HT-29 (cell line): ENCODE results near the gene CCHCR1. TPM values are rescaled to one million over a fixed set of nuclear protein-coding genes. Genes with fewer than 3 reads are reported as not detected.

ENCODE experiments used
- DNase-seq: peaks from one replicate; pipeline ENCODE4 v3.0.0-alpha.2; 2015; ENCODE audit warnings: low spot score
- small RNA-seq: library from RNA; depleted of rRNA; stranded (forward); fragments of <200 nt; gene quantifications from one replicate; pipeline ENCODE3, GENCODE V24; 2014
- total RNA-seq: library from RNA; depleted of rRNA; stranded (reverse); fragments of >200 nt; shearing (Covaris generic); gene quantifications from 2 replicates; pipeline ENCODE4 v1.2.3, GENCODE V29; 2014; rRNA removed

Gene CCHCR1
- total RNA-seq, 1 experiment from 2014 or later = 38.0 TPM

DNA sequence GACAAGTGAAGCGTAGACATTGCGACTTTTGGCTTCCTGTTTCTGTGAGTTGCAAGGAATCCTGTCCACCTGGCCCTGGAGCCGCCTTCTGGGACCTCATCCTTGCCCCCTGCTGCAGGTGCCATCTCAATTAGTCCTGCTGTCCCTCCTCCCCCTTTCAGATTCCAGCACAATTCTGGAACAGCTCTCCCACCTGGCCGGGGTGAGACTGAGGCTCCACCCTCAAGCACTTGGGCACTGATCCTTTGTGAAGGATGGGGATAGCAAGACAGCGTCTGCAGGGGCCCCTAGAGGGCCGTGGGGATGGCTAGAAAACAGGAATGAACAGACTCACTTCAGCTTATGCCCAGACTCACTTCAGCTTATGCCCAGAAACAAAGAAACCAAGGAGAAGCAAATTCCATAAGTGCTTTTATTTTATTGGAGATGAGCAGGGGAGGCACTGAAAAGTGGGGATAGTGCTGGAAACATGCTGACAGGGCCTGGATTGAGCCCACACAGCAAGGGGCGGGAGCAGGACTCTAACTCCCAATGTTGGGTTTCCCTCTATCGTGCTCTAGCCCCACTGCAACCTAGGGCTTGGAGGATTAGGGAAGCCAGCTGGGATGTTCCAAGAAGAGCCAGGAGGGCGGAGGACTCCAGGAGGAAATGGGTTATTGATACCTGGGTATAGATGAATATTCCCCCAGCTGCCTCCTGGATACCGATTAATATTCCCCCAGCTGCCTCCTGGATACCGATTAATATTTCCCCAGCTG lies 46.6 kb downstream of the CCHCR1 start:
- no peak for DNase-seq

DNA sequence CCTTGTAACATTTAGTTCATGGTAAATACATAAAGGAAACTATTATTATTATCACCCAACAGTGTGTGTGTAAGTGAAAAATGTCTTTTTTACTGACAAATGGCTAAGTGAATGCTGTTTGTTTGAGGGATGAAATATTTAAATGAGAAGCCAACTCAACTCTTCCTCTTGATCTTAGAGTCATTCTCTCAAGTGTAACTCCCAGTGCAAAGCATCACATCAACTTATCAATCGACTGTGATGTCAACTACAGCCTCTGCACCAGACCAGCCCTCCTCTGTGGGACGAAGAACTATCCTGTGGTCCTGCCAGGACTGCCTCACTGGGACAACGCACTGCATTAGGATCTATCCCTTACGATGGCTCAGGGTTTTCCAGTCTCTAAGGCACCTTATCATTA lies 50.5 kb downstream of the CCHCR1 start:
- no peak for DNase-seq

DNA sequence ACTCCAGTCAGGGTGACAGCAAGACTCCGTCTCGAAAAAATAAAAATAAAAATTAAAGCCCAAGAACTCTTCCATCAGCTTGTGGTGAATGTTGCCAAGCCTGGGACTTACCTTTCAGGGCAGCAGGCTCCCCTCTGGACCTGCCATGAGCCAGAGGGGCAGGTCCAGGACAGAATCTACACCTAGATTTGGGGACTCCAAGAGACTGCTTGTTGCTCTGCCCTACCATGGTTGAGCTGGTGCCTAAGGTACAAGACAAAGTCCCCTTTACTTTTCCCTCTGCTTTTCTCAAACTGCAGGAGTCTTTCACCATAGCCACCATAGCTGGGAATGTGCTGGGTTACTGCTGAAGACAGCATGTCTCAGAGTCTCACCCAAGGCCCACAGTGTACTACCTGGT lies 54.5 kb downstream of the CCHCR1 start:
- DNase-seq = no peak

DNA sequence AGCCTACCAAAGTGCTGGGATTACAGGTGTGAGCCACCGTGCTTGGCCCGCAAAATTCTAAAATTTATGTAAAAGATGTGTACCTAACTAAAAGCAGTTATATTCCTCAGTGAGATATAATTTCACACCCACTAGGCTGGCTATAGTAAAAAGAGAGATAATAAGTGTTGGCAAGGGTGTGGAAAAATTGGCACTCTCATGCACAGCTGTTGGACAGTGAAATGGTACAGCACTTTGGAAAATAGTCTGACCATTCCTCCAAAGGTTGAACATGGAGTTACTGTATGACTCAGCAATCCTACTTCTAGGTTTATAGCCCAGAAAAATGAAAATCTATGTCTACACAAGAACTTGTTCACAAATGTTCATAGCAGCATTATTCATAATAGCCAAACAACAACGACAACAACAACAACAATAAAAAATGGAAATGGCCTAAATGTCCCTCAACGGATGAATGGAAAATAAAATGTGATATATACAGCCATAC lies 59.1 kb downstream of the CCHCR1 start:
- no peak for DNase-seq

DNA sequence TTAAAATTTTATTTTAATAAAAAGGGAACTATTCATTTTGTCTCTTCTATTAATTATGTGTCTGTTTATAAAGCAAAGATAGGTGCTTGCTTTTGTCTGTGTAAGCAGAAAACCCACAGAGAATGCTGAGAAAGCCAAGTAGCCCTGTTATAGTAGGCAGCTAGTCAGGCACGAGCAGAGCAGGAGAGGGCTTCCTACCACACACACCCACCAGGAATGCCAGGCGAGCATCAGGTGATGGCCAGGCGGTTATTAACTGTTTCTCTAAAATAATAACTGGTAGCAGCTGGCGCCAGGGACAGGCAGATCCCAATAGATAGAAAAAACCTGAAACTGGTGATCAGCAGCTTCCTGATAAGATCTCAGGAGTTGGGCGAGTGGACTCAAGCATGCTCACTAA lies 60.9 kb downstream of the CCHCR1 start:
- DNase-seq = no peak

DNA sequence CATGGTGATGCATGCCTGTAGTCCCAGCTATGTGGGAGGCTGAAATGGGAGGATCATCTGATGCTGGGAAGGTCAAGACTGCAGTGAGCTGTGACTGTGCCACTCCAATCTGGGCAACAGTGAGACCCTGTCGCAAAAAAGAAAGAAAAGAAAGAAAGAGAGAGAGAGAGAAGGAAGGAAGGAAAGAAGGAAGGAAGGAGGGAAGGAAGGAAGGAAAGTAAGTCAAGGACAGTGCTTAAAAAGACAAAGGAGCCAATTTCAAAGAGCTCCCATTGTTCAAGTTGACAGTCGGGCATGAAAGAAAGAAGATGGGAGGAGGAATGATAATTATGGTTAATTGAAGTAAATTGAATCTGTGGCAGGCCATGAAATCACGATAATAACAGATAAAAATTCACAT lies 61.4 kb downstream of the CCHCR1 start:
- DNase-seq = no peak

DNA sequence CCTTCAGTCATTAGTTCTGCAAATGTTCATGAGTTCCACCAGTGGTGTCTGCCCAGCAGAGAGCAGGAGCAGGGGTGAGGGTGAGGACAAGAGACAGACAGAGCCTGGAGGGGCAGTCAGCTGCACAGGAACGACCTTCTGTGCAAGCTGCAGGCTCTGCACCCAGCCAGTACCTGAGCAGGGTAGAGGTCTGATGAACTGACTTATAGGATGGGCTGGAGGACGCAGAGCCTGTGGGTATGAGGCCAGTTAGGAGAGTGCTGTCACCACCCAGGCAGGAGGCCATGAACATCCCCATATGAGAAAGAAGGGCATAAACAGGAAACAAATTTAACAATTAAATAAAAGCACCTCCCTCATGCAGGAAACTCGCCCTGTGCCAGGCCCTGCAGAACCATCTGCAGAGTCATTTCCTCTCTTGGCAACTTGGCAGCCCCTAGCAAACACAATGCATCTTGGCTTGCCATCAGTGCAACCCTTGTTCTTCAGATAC lies 63.2 kb downstream of the CCHCR1 start:
- no peak for DNase-seq

DNA sequence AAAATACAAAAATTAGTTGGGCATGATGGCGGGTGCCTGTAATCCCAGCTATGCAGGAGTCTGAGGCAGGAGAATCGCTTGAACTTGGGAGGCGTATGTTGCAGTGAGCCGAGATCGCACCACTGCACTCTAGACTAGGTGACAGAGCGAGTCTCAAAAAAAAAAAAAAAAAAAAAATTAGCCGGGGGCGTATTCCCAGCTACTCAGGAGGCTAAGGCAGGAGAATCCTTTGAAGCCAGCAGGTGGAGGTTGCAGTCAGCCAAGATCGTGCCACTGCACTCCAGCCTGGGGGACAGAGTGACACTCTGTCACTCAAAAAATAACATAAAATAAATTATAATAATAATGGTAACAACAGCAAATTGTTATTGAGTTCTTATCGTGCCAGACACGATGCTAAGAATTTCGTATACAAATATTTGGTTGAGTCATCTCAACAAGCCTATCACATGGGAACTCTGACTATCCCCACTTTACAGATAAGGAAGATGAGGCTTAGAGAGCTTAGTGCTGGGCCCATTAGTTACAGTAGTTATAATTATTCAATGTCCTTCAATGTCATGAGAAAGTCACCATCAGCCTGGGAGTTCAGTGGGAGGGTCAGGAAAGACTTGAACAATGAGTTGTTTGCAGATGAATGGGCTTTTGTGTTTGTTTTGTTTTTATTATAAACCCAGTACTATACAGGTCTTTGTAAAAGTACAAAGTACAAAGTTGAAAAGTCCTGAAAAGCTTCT lies 64.7 kb downstream of the CCHCR1 start:
- DNase-seq = no peak

Small RNAs within 50 kb of the gene (small RNA-seq; reads per million reads assigned to genes)
- gene POLR2LP1 = not detected

Other genes with a start within 250 kb of the CCHCR1 start
- 18.9 and 20.2 TPM in 2 replicates for gene GTF2H4, start 249.6 kb downstream of the CCHCR1 start, total RNA-seq
- 23.2 and 24.4 TPM in 2 replicates for gene VARS2, start 243.6 kb downstream of the CCHCR1 start, total RNA-seq
- 4.7 and 8.0 TPM in 2 replicates for gene SFTA2, start 225.6 kb downstream of the CCHCR1 start, total RNA-seq
- 0.08 and 0.15 TPM in 2 replicates for gene MUCL3, start 216.8 kb downstream of the CCHCR1 start, total RNA-seq
- gene MUC21, start 174.1 kb downstream of the CCHCR1 start, total RNA-seq = not detected in 2 replicates
- gene MUC22, start 147.3 kb downstream of the CCHCR1 start, total RNA-seq = not detected in 2 replicates
- 0.13 and 0.33 TPM in 2 replicates for gene C6orf15, start 45.2 kb downstream of the CCHCR1 start, total RNA-seq
- 1.1 and 1.2 TPM in 2 replicates for gene PSORS1C1, start 43.0 kb downstream of the CCHCR1 start, total RNA-seq
- gene CDSN, start 37.4 kb downstream of the CCHCR1 start, total RNA-seq = 0.08 TPM in 1 of 2 replicates, not detected in the other
- gene PSORS1C2, start 18.7 kb downstream of the CCHCR1 start, total RNA-seq = not detected in 2 replicates
- 71.7 and 80.8 TPM in 2 replicates for gene TCF19, start 787 bp upstream of the CCHCR1 start, total RNA-seq
- gene POU5F1, start 12.9 kb upstream of the CCHCR1 start, total RNA-seq = 1.7 and 2.6 TPM in 2 replicates
- 110 and 133 TPM in 2 replicates for gene HLA-C, start 114.3 kb upstream of the CCHCR1 start, total RNA-seq
- gene HLA-B, start 199.4 kb upstream of the CCHCR1 start, total RNA-seq = 15.3 and 19.8 TPM in 2 replicates
- gene MICA, start 245.8 kb upstream of the CCHCR1 start, total RNA-seq = 36.1 and 39.2 TPM in 2 replicates